ENCODE results near the gene E2F6. TPM values are rescaled to one million over a fixed set of nuclear protein-coding genes. Genes with fewer than 3 reads are reported as not detected.

The E2F6 gene
- total RNA-seq, 2 donors from 2014 or later, result 6.6 TPM

DNA sequence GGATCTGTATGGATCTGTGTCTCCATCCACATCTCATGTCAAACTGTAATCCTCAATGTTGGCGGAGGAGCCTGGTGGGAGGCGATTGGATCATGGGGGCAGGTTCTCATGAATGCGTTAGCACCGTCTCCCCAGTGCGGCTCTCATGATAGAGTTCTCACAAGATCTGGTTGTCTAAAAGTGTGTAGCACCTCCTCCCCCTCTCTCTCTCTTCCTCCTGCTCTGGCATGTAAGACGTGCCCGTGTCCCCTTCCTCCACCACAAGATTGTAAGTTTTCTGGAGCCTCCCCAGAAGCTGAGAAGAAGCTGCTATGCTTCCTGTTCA is 66.6 kb downstream of the E2F6 start:
- intact Hi-C loops (cut with DNase I), result no loop called here
- Histone ChIP-seq H3K27ac (no peak overlapping the region), H3K9me3 (no peaks in the 10 kb centered on the region)

GRCh38 chr2:11398750-11399437 is 67.1 kb downstream of the E2F6 start:
- no peak overlapping the region for H3K27ac ChIP-seq
- peak; percentile 84 for DNase-seq
- H3K36me3 ChIP-seq, result no peaks in the 10 kb centered on the region
- H3K4me1 ChIP-seq, result peaks cover 1% of the 10 kb centered on the region
- intact Hi-C loops (cut with DNase I), result no loop called here
- no peak overlapping the region for H3K9ac ChIP-seq (ENCODE audit: low read depth in 2 of 2, low read length in 2 of 2)
- H3K27me3 ChIP-seq, result no peaks in the 10 kb centered on the region
- no peak overlapping the region for H3K4me3 ChIP-seq
- no peaks in the 10 kb centered on the region for H3K9me3 ChIP-seq
- TF ChIP-seq CTCF (IDR thresholded peaks at IDR 0.05), result no peak

More for the DNA sequence above, 66.6 kb downstream of the E2F6 start:
- no peak for DNase-seq
- Histone ChIP-seq H3K27me3 (no peaks in the 10 kb centered on the region), H3K4me3 (no peak overlapping the region), H3K9ac (ENCODE audit: low read depth in 2 of 2, low read length in 2 of 2) (no peak overlapping the region), H3K36me3 (no peaks in the 10 kb centered on the region), H3K4me1 (peaks cover 5% of the 10 kb centered on the region)
- no peak for TF ChIP-seq CTCF (IDR thresholded peaks at IDR 0.05)

GRCh38 chr2:11397513-11397912 is 68.4 kb downstream of the E2F6 start:
- intact Hi-C loops (cut with DNase I), result no loop called here

GRCh38 chr2:11396467-11397445 is 69.2 kb downstream of the E2F6 start:
- no peaks in the 10 kb centered on the region for H3K36me3 ChIP-seq
- no peak overlapping the region for H3K9ac ChIP-seq (ENCODE audit: low read depth in 2 of 2, low read length in 2 of 2)
- H3K9me3 ChIP-seq, result no peaks in the 10 kb centered on the region
- H3K4me1 ChIP-seq, result no peaks in the 10 kb centered on the region
- no peak for TF ChIP-seq CTCF (IDR thresholded peaks at IDR 0.05)
- no peak overlapping the region for H3K4me3 ChIP-seq
- no peaks in the 10 kb centered on the region for H3K27me3 ChIP-seq
- intact Hi-C loops (cut with DNase I), result no loop called here
- no peak overlapping the region for H3K27ac ChIP-seq
- no peak for DNase-seq

More at GRCh38 chr2:11397513-11397912, 68.4 kb downstream of the E2F6 start:
- H3K36me3 ChIP-seq, result no peaks in the 10 kb centered on the region
- no peak overlapping the region for H3K4me3 ChIP-seq
- no peaks in the 10 kb centered on the region for H3K9me3 ChIP-seq
- TF ChIP-seq CTCF (IDR thresholded peaks at IDR 0.05), result no peak
- no peak for DNase-seq
- H3K4me1 ChIP-seq, result no peaks in the 10 kb centered on the region
- H3K27me3 ChIP-seq, result no peaks in the 10 kb centered on the region
- no peak overlapping the region for H3K27ac ChIP-seq
- H3K9ac ChIP-seq (ENCODE audit: low read depth in 2 of 2, low read length in 2 of 2), result no peak overlapping the region

- no peaks in the 10 kb centered on the region for H3K36me3 ChIP-seq
- DNase-seq, result no peak
- no peak overlapping the region for H3K9ac ChIP-seq (ENCODE audit: low read depth in 2 of 2, low read length in 2 of 2)
- TF ChIP-seq CTCF (IDR thresholded peaks at IDR 0.05), result no peak
- no peak overlapping the region for H3K27ac ChIP-seq
- H3K4me3 ChIP-seq, result no peak overlapping the region
- H3K27me3 ChIP-seq, result no peaks in the 10 kb centered on the region
- no peaks in the 10 kb centered on the region for H3K9me3 ChIP-seq
- H3K4me1 ChIP-seq, result no peaks in the 10 kb centered on the region
- intact Hi-C loops (cut with DNase I), result no loop called here
Measured at GRCh38 chr2:11396021-11396420, 69.9 kb downstream of the E2F6 start.

Measured in colonic mucosa (tissue), 4 donors.